Iris pigment epithelial cell (primary cell): Measurements from ENCODE around the gene TLR6.
A peak's percentile ranks its signal among the peaks of the same experiment; 100 is the strongest.
"Not testable (repeated sequence)": the region's sequence is repeated elsewhere in the genome, so short reads cannot be mapped to it uniquely, and the experiment has no call there.

ENCODE experiments used
- DNase-seq: peaks from one replicate; pipeline ENCODE4 v3.0.0-alpha.2; 2011; ENCODE audit warnings: low read depth

TLR6 gene

DNA sequence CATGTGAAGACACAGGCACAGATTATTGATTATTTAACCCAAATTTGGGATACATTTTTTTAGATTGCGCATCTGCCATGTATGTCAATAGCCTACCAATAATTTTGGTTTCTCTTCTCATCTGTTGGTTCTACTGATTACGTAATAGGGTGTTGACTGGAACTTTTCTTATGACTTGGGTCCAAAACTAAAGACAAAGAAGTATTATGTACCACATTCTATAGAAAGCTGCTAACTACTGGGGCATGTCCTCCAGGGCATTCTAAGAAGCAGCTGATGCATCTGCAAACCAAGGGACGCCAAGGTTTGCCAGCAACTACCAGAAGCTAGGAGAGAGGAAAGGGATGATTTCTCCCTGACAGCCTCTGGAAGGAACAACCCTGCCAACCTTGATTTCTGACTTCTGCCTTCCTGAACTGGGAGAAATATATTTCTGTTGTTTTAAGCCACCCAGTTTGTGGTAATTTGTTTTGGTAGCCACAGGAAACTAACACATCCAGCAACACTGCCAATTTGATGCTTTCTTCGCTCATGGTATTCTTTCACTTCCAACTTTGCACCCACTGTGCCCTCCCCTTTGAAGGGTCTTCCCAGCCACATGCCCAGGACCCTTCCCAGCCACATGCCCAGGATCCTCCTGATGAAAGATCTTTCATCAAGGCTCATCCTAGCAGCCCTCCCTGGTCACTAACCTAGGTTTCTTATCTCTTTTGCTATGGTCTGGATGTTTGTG is 36.1 kb downstream of the TLR6 start:
- no peak for DNase-seq

DNA sequence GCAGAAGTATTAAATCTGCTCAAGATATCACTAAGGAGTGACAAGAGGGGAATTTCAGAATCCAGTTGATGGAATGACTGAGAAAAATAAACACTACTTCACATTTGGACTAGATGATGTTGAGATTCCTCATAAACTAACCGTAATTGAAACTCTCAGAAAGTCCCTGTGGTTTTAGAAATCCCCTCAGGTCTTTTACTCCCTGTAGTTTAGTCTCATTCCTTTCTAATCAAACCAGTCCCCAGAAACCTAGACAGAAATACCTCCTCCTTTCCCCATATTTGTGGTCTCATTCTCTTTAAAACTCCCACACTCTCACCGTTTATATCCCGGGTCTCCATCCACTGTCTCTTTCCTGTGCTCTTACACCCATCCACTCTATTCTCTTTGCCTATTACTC is 37.0 kb downstream of the TLR6 start:
- DNase-seq: peak; percentile 48

- no peak for DNase-seq
Measured at GRCh38 chr4:38818441-38818976, 38.1 kb downstream of the TLR6 start.

- peak; percentile 53 for DNase-seq
Measured at GRCh38 chr4:38815885-38816782, 40.5 kb downstream of the TLR6 start.

GRCh38 chr4:38814386-38814785 is 42.2 kb downstream of the TLR6 start:
- no peak for DNase-seq

- DNase-seq: no peak
Measured at GRCh38 chr4:38811297-38811696, 45.3 kb downstream of the TLR6 start.

- not testable (repeated sequence) for DNase-seq
Measured at GRCh38 chr4:38807462-38807861, 49.2 kb downstream of the TLR6 start.

- DNase-seq: not testable (repeated sequence)
Measured at GRCh38 chr4:38806251-38806650, 50.4 kb downstream of the TLR6 start.

- peak; percentile 10 for DNase-seq
Measured at GRCh38 chr4:38805530-38806145, 51.0 kb downstream of the TLR6 start.

GRCh38 chr4:38804654-38805295 is 51.8 kb downstream of the TLR6 start, which contains the start of gene TLR1:
TLR1 (minus strand) TSS chr4:38804791; CDS start chr4:38798831, 5,960 bp downstream.
- peak; percentile 69 for DNase-seq

DNA sequence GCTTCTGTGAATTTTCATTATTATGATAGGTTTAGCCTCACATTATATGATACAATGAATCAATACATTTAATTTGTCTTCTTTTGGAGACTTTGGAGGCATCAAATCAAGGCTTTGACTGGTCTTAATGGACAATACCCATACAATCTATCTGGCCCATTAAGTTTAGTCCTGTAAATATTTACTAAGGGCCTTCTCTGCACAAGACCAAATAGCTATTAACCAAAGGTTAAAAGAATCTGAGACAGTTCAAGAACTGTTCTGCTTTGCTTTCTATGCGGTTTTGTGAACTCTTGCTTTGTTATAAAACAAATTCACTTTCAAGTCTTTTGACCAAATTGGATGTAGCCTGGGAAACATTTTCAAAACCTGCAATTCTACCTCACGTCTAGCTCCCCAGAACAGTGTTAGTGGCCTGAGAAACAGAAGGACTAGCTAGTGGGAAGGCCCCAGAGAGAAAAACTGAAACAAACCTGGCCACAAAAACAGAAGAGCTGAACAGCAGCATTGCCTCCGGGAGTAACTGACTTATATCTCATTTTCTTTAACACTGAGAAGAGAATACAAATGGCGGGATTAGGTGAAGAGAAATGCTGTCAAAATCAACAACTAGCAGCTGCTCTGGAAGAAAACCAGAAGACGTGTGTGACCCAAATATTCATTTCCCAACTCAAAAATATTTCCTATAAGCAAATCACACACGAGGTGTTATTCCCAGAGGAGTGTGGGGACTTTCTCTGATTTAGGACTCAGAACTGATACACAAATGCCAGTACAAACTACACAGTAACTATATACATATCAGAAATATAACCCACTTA is 52.6 kb downstream of the TLR6 start:
- no peak for DNase-seq

- DNase-seq: no peak
Measured at GRCh38 chr4:38802561-38803355, 53.9 kb downstream of the TLR6 start.

DNA sequence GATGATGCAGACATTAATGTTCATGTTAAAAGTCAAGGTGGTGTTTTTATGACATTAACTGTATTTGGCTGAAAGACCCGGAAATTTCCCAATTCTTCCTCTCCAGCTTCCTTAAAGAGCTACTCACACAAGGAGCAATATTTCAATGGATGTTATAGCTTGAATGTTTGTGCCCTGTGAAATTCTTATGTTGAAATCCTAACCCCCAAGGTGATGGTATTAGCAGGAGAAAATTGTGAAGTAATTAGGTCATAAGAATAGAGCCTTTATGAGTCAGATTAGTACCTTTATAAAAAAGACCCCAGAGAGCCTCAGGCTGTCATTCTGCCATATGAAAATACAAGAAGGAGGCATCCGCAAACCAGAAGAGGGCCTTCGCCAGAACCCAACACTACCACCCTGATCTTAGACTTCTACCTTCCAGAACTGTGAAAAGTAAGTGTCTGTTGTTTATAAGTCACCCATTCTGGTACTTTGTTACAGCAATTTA is 55.6 kb downstream of the TLR6 start:
- DNase-seq: peak; percentile 26

GRCh38 chr4:38800366-38800765 is 56.3 kb downstream of the TLR6 start:
- DNase-seq: no peak

DNA sequence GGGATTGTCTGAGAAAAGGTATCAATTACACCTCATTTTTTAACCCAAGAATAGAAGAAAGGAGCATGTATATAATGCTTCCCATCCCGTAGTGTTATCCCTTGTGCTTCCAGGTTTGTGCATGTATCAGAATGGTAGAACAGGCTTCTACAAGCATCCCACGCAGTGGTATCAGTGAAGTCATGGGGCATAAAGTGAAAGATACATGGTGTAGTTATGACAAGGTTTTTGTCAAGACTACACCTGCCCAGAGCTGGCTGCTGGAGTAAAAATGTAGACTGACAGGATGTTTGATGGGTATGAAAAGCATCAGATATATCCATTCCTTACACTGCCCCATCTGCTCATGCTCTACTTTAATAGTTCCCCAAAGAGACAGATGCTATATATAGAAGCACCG is 61.5 kb downstream of the TLR6 start:
- no peak for DNase-seq

- no peak for DNase-seq
Measured at GRCh38 chr4:38794051-38794450, 62.6 kb downstream of the TLR6 start.

DNA sequence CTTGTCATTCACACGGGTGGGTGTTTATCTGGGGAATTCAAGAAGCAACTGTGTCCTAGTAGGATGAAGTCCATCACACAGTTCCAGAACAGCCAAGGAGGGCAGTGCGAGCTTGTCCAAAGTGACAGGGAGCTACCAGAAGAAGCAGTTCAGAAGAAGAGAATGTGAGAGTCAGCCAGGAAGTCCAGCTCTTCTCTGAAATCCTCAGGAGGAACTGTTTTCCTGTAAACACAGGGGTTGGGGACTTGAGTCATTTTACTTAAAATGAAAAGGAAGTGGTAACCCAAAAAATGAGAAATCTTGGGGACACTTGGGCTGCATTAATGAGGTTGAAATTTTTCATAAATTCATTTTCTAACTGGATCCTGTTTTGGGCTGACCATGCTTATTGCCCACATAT is 65.6 kb downstream of the TLR6 start:
- DNase-seq: no peak

DNA sequence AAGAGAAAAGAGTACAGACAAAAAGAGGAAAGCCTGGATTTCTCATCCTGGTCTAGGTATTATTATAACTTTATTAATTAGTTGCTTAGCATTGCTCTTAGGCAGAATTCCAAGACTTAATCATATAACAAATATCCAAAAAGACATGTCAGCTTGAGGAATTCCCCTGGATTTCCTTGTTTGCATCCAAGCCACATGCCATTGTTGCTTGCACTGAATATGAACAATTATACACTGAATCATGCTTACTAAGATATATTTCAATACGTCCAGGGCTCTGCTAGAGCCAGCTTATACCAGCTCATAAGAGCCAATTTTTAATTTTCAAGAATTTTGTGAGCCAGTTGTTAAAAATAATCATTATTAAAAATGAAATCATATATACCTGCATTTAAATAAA is 68.3 kb downstream of the TLR6 start:
- peak; percentile 21 for DNase-seq

DNA sequence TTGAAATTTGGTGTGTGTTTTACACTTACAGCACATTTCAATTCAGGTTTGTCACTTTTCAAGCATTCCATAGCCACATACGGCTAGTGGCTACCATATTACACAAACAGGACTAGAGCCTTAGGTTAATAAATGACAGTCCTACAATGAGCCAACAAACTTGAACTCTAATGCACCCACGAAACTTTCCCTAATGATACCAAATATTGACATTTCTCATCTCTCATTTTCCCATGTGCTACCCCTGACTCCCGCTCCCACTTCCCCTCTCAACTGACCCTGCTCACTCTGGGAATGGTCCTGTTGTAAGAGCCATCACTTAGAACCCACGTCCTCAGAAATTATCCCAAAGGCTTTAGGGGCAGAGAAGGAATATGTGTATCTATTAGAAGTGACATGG is 68.9 kb downstream of the TLR6 start:
- DNase-seq: no peak

DNA sequence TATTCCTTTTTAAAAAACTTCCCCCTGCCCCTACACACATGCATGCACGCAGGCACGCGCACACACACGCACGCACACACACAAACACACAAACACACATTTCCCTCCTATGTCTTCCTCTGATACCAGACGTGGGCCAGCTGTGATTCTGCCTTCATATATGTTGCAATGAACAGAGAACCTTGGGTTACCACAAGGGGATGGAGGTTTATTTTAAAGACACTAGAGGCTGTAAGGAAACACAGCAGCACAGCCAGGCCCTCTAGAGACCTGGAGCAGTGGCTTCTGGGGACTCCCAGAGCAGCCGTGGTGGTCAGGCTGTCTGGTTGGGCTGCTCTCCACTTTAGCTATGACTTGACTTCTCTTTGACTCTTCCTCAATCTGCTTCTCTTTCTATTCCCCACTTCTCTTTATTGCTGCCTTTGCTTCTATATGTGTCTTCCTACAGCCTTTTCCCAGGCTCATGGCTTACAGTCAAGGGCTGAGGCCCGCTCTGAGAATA is 70.7 kb downstream of the TLR6 start:
- DNase-seq: no peak
